Measurements from ENCODE around the gene MXRA5.
"Not testable (repeated sequence)": the region's sequence is repeated elsewhere in the genome, so short reads cannot be mapped to it uniquely, and the experiment has no call there.

MXRA5 gene, protein sequence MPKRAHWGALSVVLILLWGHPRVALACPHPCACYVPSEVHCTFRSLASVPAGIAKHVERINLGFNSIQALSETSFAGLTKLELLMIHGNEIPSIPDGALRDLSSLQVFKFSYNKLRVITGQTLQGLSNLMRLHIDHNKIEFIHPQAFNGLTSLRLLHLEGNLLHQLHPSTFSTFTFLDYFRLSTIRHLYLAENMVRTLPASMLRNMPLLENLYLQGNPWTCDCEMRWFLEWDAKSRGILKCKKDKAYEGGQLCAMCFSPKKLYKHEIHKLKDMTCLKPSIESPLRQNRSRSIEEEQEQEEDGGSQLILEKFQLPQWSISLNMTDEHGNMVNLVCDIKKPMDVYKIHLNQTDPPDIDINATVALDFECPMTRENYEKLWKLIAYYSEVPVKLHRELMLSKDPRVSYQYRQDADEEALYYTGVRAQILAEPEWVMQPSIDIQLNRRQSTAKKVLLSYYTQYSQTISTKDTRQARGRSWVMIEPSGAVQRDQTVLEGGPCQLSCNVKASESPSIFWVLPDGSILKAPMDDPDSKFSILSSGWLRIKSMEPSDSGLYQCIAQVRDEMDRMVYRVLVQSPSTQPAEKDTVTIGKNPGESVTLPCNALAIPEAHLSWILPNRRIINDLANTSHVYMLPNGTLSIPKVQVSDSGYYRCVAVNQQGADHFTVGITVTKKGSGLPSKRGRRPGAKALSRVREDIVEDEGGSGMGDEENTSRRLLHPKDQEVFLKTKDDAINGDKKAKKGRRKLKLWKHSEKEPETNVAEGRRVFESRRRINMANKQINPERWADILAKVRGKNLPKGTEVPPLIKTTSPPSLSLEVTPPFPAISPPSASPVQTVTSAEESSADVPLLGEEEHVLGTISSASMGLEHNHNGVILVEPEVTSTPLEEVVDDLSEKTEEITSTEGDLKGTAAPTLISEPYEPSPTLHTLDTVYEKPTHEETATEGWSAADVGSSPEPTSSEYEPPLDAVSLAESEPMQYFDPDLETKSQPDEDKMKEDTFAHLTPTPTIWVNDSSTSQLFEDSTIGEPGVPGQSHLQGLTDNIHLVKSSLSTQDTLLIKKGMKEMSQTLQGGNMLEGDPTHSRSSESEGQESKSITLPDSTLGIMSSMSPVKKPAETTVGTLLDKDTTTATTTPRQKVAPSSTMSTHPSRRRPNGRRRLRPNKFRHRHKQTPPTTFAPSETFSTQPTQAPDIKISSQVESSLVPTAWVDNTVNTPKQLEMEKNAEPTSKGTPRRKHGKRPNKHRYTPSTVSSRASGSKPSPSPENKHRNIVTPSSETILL (N-terminal part only)

GRCh38 chrX:3346501-3347259 is at the start of gene MXRA5:
MXRA5 (minus strand) TSS chrX:3346652; CDS start chrX:3343833, 2,819 bp downstream.
- no peak for DNase-seq (ENCODE audit: low read depth)

DNA sequence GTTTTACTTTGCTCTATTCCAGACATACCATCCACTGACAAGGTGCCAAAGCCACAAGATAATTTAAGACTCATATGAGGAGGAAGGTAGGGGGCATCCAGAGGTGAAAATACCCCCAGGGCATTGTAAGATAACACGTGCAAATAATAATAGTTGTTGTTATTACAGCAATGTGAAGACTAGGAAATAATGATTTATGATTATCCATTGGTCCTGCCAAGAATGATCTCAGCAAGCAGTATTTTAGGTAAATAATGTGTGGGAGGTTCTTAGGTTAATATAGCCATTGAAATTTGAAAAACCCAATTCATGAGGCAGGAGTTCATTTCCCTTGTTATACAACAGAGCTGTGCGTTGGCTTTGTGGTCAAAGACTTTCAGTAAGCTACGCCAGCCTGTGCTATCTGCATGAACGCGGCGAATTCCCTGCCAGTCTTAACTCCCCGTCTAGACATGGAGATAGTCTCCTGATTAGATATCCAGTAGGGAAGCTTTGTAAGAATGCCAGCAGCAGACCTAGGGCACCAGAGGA is 47.2 kb upstream of the MXRA5 start:
- DNase-seq (ENCODE audit: low read depth): no peak

DNA sequence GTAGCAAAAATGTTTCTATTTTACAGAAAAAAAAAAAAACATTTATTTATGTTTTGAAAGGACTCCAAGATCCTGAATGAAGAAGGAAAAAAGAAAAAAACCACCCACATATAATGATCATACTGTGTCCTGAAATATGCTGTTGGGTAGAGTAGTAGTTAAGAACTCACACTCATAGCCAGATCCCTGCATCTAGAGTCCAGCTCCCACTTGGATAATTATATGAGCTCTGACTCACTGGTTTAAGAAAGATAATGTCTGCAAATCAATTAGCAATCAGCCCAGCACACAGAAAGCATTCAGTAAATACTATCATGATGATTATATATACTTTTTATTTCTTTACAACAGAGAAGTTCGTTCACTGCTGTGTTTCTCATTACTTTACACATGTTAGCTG is 46.7 kb upstream of the MXRA5 start:
- DNase-seq (ENCODE audit: low read depth): no peak

DNA sequence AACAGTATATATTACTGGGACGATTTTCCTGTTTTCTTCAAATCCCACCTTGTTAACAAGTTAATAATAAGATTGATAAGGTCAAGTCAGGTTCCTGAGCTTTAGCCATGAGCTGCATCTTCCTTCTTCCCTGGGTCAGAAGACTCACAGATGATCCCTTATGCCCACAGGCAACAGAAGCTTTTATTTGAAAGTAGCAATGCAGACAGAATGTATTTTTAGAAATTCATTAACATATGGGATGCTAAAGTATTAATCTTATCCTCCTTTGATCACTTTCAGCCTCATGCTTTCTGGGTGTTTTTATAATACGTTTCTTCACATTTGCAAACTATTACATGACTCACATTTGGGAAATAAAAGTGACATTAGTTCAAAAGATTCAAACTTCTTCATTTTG is 42.0 kb upstream of the MXRA5 start:
- no peak for DNase-seq (ENCODE audit: low read depth)

GRCh38 chrX:3384327-3384726 is 37.9 kb upstream of the MXRA5 start:
- peak; percentile 6 for DNase-seq (ENCODE audit: low read depth)

DNA sequence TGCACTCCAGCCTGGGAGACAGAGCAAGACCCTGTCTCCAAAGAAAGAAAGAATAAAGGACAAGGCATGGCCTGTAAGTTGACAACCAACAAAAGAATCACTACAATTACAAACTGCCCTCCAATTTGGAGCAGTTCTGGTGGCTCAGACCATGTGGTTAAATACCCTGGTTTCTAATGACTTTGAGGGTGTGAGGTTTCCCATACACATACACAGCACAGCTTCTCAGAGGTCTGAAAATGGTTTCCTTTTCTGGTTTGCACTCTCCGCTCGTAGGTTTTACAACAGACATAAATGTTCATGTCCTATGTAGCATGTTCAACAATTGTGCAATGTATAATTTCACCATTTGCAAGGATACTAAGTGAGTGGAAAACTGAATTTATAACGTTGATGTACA is 34.2 kb upstream of the MXRA5 start:
- DNase-seq (ENCODE audit: low read depth): no peak

GRCh38 chrX:3379111-3379510 is 32.7 kb upstream of the MXRA5 start:
- DNase-seq (ENCODE audit: low read depth): no peak

DNA sequence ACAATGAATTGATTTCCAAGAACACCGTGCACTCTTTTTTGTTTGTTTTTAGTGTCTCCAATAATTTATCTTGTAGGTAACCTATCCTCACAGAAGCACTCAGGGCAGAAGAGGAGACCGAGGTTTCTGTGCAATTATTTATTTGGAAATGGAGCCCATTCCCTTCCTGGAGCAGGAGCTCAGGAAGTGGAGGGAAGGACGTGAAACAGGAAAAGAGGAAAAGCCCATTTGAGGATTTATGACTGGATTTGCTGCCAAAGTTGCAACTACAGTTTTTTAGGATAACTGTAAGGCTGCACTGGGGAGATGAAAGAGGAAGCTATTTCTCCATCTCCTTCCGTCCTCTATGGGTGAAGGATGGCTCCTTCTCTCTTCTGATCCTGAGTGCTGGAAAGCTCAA is 31.7 kb upstream of the MXRA5 start:
- no peak for DNase-seq (ENCODE audit: low read depth)

DNA sequence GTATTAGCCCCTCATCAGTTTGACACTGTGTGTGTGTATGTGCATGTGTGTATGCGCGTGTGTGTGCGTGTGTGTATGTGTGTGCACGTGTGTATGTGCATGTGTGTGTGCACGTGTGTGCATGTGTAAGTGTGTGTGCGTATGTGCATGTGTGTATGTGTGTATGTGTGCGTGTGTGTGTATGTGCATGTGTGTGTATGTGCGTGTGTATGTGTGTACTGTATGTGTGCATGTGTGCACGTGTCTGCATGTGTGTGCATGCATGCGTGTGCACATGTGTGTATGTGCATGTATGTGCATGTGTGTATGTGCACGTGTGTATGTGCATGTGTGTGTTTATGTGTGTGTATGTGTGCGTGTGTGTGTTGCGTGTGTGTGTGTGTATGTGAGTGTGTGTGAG is 31.1 kb upstream of the MXRA5 start:
- DNase-seq (ENCODE audit: low read depth): no peak

DNA sequence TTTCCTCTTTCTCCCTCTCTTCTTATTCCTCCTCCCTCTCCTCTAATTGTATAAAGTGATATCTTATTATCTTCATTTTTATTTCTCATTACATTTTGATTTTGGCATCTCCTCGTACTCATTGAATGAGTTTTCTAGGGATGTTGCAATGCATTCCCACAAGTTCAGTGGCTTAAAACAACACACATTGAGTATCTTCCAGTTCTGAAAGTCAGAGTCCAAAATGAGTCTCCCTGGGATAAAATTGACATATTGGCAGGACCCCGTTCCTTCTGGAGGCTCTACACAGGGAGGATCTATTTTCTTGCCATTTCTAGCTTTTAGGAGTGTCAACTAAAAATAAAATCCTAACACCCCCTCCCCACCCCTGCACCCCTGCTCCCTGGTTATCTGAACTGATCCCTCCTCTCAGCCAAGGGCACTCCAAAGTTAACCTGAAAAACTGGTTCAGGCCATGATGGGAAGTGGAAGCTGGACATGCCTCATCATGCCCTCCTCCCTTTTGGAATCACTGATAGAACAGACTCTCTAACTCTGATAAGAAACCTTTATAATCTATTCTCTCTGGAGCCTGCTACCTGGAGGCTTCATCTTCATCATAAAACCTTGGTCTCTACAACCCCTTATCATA is 29.5 kb upstream of the MXRA5 start:
- not testable (repeated sequence) for DNase-seq (ENCODE audit: low read depth)

DNA sequence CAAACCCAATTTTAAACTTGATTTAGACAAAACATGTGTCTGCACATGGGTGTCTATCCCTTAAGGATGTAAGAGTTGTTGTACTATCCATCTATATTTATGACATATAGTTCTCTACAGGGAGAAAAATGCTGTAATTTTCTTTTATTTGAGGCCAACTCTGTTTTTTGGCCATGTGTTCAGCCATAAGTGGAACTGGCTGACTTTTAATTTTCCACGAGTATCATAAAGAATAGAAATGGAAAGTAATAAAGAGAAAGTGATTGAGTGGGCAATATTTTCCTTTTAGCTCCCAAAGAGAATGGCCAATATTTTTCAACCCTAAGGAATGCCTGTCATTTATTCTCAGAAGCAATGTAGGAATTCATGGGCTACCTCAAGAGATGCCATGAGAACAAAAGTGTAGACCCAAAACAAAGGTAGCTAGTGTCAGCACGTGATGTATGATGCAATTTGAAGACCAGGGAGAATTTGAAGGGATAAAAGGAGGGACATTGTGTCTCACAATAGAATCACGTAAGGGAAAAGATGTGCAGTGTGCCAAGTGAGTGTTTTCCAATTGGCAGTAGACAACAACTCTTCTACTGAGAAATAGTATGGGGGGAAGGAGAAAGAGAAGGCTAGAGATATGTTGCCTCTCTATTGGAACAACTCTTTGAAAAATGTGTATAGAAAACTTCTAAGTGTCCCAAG is 27.8 kb upstream of the MXRA5 start:
- no peak for DNase-seq (ENCODE audit: low read depth)

DNA sequence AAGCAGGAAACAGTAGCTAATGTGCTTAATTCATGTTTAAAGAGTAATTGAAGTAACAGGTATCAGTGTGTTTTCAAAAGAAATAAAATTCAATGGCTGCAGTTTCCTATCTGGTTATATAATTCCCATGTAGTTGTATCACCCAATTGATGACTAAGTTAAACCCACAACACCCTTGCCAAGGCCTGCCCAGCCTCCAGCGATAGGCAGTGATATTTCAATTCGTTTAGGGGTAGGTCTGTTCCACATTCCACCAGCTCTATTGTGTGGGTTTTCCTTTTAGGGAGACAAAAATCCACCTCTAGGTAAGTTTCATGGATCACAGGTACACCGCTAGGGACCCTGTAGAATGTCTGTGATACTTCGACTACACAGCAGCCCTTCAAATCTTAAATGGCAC is 24.7 kb upstream of the MXRA5 start:
- no peak for DNase-seq (ENCODE audit: low read depth)

DNA sequence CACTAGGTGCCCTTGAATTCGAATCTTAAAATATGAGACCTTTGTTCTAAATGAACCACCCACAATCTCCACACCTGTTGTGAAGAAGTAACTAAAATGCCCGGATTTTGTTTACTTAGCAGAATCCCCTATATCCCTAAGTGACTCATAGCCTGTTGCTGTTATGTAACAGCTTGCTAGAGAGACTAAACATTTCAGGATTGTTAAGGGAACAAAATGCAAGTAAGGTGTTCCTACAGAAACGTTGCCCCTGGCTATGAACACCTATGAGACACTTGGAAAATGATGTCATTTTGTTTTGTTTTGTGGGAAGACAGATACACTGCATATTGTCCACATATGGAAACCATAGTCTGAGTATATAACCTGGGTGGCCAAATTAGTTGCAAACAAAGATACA is 24.2 kb upstream of the MXRA5 start:
- DNase-seq (ENCODE audit: low read depth): no peak

GRCh38 chrX:3362956-3363355 is 16.5 kb upstream of the MXRA5 start:
- no peak for DNase-seq (ENCODE audit: low read depth)

- DNase-seq (ENCODE audit: low read depth): no peak
These were observed 14.4 kb upstream of the MXRA5 start for GRCh38 chrX:3360881-3361280.

DNA sequence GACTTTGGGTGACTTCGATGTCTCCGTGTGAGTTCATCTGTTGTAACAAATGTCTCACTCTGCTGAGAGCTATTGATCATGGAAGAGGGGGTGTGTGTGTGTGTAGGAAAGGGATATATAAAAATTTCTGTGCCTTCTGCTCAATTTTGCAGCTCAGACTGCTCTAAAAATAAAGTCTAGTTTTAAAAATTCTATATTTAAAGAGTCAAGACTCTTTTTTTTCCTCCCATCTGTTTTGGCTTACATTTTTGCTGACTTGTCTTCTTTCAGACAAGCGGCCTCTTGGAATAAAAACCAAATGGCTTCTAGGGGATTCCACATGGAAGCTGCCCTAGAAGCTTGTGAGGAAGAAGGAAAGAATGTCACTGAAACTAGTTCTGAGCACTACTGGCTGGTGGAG is 6.3 kb upstream of the MXRA5 start:
- not testable (repeated sequence) for DNase-seq (ENCODE audit: low read depth)

DNA sequence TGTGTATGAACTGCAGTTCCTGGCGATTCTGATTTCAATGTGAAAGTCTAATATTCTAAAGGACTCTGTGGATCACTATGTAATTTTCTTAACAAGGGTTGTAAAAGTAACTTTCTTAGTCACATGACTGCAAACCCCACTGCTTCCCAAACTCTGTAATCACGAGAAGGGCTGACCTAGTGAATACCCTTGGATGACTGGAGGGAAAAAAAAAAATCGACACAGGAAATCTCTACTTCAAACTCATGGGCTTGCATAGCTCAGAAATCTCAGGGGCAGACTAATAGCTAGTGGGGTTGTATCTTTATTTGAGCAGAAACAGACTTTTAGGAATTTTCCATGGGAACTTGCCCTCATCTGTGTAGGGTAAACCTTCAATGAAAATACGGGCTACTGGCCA is 4.8 kb upstream of the MXRA5 start:
- no peak for DNase-seq (ENCODE audit: low read depth)

DNA sequence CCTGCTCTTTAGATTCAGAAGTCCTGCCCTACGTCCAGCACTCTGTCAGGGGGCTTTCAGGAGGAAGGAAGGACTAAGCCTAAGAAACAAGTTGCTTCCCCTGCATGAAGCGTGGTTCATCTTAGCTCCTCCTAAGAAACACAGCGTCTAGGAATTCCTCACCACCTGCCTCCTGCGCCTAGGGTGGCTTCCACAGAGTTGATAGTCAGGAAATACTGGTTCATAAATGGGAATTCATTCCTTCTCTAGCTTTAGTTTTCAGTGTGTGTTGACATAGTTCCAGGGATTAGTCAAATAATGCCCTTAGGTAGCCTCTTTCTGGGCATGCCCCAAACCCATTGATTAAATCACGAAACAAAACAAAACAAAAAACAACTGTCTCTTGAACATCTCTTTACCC is 1.7 kb upstream of the MXRA5 start:
- no peak for DNase-seq (ENCODE audit: low read depth)

DNA sequence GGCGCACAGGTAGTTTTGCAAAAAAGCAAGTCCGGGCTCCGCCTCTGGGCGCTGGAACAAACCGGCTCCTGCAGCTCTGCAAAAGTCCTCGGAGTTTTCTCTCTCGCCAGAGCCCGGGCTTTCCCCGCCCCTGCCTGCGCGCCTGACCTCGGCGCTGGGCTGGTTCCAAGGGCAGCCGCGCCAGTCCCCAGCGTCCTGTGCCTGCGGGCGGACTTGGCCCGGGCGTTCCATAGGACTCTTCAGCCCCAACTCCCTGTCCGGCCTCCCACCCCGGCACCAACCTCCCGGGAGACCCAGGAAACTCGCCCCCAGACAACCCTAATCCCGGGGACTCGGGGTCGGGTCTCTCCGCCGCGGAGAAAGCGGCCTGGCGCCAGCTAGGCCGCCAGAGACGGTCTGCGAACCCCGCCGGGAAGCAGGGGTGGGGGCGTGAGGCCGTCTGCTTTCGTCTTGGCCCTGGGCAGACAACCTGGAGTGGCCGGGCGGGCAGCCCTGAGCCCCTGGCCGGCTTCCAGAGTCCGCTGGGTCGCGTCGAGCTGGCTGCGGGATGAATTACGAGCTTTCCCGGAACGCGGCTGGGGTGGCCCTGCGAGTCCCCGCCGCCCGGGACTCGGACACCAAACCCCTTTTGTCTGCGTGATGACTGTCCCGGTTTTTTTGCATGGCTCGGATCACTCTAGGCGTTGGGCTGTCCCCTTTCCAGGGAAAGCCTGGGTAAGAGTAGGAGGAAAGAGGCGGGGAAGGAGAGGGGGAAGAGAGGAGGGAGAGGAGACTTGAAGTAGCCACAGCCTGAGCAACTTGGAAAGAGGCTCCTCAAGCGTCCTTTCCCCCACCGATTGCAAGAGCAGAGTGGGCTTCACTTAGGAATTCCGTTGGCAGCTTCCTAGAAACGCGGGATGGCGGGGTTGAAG is 916 bp downstream of the MXRA5 start:
- DNase-seq (ENCODE audit: low read depth): no peak

Measured in HS-5 (cell line).